HEK293 (cell line): ENCODE results near the gene SH3GL2.

Experiments used
- CTCF ChIA-PET: fragments of 350-600 bp; formaldehyde crosslinking; extraction: SDS; loops from one replicate; lab custom pipeline; 2021; ENCODE audit warnings: antibody characterized with exemption; lab: Yijun Ruan, JAX
- POLR2A ChIA-PET: fragments of 300-600 bp; formaldehyde crosslinking; extraction: SDS; loops from one replicate; lab custom pipeline; 2020; ENCODE audit warnings: antibody characterized with exemption, inconsistent platforms; lab: Yijun Ruan, JAX
- H3K27ac ChIP-seq: fragments of 200-500 bp; sonication (Bioruptor generic); 2 replicates; pipeline ENCODE4 v1.5.1; 2014; ENCODE audit warnings: low read depth, low read length, control low read depth, inconsistent platforms; ENCODE audit errors: extremely low read depth
- H3K36me3 ChIP-seq, 2 experiments: fragments of 200-500 bp in 1 of 2; sonication (Bioruptor generic) in 1 of 2; 1 replicate in 1 of 2; 2 replicates in 1 of 2; pipeline ENCODE4 v1.5.1; 2014 to 2017; ENCODE audit warnings: inconsistent platforms in 2 of 2, low read length in 2 of 2; ENCODE audit not compliant: control insufficient read depth in 2 of 2, insufficient read depth in 1 of 2
- H3K4me1 ChIP-seq: fragments of 200-500 bp; sonication (Bioruptor generic); 2 replicates; pipeline ENCODE4 v1.5.1; 2014; ENCODE audit warnings: mild to moderate bottlenecking, low read length, inconsistent platforms; ENCODE audit not compliant: control insufficient read depth, insufficient read depth
- H3K4me3 ChIP-seq: 2 replicates; pipeline ENCODE4 v1.5.1; 2011; ENCODE audit warnings: low read depth, mild to moderate bottlenecking, control low read depth, low read length, moderate library complexity
- H3K9me3 ChIP-seq: fragments of 200-500 bp; sonication (Bioruptor generic); 2 replicates; pipeline ENCODE4 v1.5.1; 2014; ENCODE audit warnings: low read depth, low read length, inconsistent platforms; ENCODE audit not compliant: control insufficient read depth, insufficient read depth
- GLIS1 ChIP-seq: fragments of 450-650 bp; formaldehyde crosslinking; IDR thresholded peaks from 2 replicates; pipeline ENCODE4 v1.5.1; 2016; ENCODE audit warnings: missing biosample characterization, missing genetic modification characterization
- SP2 ChIP-seq: fragments of 450-650 bp; formaldehyde crosslinking; IDR thresholded peaks from 2 replicates; pipeline ENCODE4 v1.5.1; 2016; ENCODE audit warnings: missing biosample characterization, missing genetic modification characterization
- ZBTB20 ChIP-seq: fragments of 450-650 bp; formaldehyde crosslinking; IDR thresholded peaks from 2 replicates; pipeline ENCODE4 v1.5.1; 2016; ENCODE audit warnings: missing biosample characterization, missing genetic modification characterization
- ZIC2 ChIP-seq: fragments of 450-650 bp; formaldehyde crosslinking; IDR thresholded peaks from 2 replicates; pipeline ENCODE4 v1.5.1; 2016; ENCODE audit warnings: missing biosample characterization, missing genetic modification characterization
- ZNF146 ChIP-seq: fragments of 450-650 bp; formaldehyde crosslinking; IDR thresholded peaks from 2 replicates; pipeline ENCODE4 v1.5.1; 2016; ENCODE audit warnings: missing biosample characterization, missing genetic modification characterization
- ZNF175 ChIP-seq: fragments of 450-650 bp; formaldehyde crosslinking; IDR thresholded peaks from 2 replicates; pipeline ENCODE4 v1.5.1; 2016; ENCODE audit warnings: missing biosample characterization, missing genetic modification characterization
- ZNF529 ChIP-seq: fragments of 450-650 bp; formaldehyde crosslinking; IDR thresholded peaks from 2 replicates; pipeline ENCODE4 v1.5.1; 2017; ENCODE audit warnings: missing genetic modification characterization, missing biosample characterization; ENCODE audit not compliant: insufficient replicate concordance
- ZNF544 ChIP-seq: fragments of 450-650 bp; formaldehyde crosslinking; IDR thresholded peaks from 2 replicates; pipeline ENCODE4 v1.5.0; 2017; ENCODE audit warnings: missing biosample characterization, missing genetic modification characterization
- ZNF623 ChIP-seq: fragments of 450-650 bp; formaldehyde crosslinking; IDR thresholded peaks from 2 replicates; pipeline ENCODE4 v1.5.1; 2016; ENCODE audit warnings: missing biosample characterization, missing genetic modification characterization
- TF ChIP-seq, protein P1 (sequence below): fragments of 450-650 bp; formaldehyde crosslinking; IDR thresholded peaks from 2 replicates; pipeline ENCODE4 v1.5.1; 2017; ENCODE audit warnings: missing biosample characterization, missing genetic modification characterization
- TF ChIP-seq, protein P2 (sequence below): fragments of 450-650 bp; formaldehyde crosslinking; IDR thresholded peaks from 2 replicates; pipeline ENCODE4 v1.5.1; 2016; ENCODE audit warnings: missing biosample characterization, missing genetic modification characterization
- TF ChIP-seq, protein P3 (sequence below): fragments of 450-650 bp; formaldehyde crosslinking; IDR thresholded peaks from 2 replicates; pipeline ENCODE4 v1.5.1; 2016; ENCODE audit warnings: missing biosample characterization, missing genetic modification characterization
- TF ChIP-seq, protein P4 (sequence below): fragments of 450-650 bp; formaldehyde crosslinking; IDR thresholded peaks from 2 replicates; pipeline ENCODE4 v1.5.1; 2017; ENCODE audit warnings: missing biosample characterization, missing genetic modification characterization
- TF ChIP-seq, protein P5 (sequence below): fragments of 450-650 bp; formaldehyde crosslinking; IDR thresholded peaks from 2 replicates; pipeline ENCODE4 v1.5.1; 2016; ENCODE audit warnings: missing biosample characterization, missing genetic modification characterization
- TF ChIP-seq, protein P6 (sequence below): fragments of 450-650 bp; formaldehyde crosslinking; IDR thresholded peaks from 2 replicates; pipeline ENCODE4 v1.5.1; 2016; ENCODE audit warnings: missing biosample characterization, missing genetic modification characterization
- TF ChIP-seq, protein P7 (sequence below): fragments of 450-650 bp; formaldehyde crosslinking; conservative IDR thresholded peaks from 2 replicates; pipeline ENCODE4 v1.5.1; 2016; ENCODE audit warnings: low read depth, missing biosample characterization, missing genetic modification characterization
- TF ChIP-seq, protein P8 (sequence below): fragments of 450-650 bp; formaldehyde crosslinking; IDR thresholded peaks from 2 replicates; pipeline ENCODE4 v1.5.1; 2016; ENCODE audit warnings: missing biosample characterization, missing genetic modification characterization, low read depth

Gene SH3GL2

DNA sequence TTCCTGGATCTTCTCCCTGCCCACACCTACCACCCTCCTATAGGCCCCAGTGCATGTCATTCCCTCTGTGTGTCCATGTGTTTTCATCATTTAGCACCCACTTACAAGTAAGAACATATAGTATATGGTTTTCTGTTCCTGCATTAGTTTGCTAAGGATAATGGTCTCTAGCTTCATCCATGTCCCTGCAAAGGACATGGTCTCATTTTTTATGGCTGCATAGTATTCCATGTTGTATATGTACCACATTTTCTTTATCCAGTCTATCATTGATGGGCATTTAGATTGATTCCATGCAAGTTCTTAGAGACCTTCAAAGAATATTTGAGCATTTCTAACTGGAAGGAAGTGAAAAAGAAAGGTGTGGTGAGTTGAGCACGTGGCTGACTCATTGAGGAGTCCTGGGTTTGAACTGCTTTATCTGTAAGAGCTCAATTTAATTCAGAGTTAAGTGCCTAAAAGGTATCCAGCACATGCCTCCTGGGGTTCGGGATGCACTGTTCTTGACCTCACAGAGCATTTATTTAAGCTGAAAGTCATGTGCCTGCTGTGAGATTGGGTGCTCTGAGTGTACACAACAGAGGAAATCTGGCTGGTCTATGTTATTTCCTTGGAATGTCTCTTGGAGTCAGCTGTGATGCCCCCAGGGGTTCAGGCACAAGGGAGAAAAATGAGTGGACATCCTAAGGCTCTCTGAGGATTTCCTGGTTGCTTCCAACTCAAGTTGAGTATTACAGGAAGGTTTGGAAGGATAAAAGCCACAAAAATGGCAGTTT is 56.4 kb downstream of the SH3GL2 start:
- CTCF ChIA-PET = interaction anchor here (0.7 to 1.5 kb wide), 2 partner anchors 18 to 48 kb away, joined by 4 read pairs; no protein-coding TSS in a partner anchor

DNA sequence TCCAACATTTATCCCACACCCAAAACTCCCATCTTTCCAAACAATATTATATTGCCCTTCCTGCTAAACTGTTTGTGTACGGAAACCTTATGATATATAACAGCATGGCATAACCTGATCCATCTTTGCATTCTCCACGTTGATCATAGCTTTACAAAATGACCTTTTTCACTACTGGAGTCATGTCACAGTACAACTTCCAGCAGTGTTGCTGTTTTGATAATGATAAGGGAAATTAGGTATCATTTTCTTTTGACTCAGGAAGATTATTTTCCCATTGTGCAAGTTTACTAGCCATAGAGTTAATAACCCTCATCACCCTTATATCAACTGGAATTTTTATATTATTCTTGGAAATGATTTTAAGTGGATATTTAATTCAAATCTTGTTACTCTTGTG is 57.5 kb downstream of the SH3GL2 start:
- no peak overlapping the region for H3K27ac ChIP-seq
- no peak overlapping the region for H3K4me3 ChIP-seq
- no peaks in the 10 kb centered on the region for H3K36me3 ChIP-seq
- CTCF ChIA-PET = interaction anchor here (0.6 kb wide), 1 partner anchor 55 kb away, joined by 3 read pairs; no protein-coding TSS in a partner anchor
- POLR2A ChIA-PET = no interaction called here
- H3K9me3 ChIP-seq = no peaks in the 10 kb centered on the region
- peaks cover 7% of the 10 kb centered on the region; the same call in 1 of the 2 replicates for H3K4me1 ChIP-seq
- TF ChIP-seq ZNF175 (tag by site-specific recombination) = no peak
- no peak for TF ChIP-seq SP2 (tag by site-specific recombination)
- no peak for TF ChIP-seq ZNF529
- TF ChIP-seq, protein P1, sequence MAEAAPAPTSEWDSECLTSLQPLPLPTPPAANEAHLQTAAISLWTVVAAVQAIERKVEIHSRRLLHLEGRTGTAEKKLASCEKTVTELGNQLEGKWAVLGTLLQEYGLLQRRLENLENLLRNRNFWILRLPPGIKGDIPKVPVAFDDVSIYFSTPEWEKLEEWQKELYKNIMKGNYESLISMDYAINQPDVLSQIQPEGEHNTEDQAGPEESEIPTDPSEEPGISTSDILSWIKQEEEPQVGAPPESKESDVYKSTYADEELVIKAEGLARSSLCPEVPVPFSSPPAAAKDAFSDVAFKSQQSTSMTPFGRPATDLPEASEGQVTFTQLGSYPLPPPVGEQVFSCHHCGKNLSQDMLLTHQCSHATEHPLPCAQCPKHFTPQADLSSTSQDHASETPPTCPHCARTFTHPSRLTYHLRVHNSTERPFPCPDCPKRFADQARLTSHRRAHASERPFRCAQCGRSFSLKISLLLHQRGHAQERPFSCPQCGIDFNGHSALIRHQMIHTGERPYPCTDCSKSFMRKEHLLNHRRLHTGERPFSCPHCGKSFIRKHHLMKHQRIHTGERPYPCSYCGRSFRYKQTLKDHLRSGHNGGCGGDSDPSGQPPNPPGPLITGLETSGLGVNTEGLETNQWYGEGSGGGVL (tag by site-specific recombination) = no peak
- TF ChIP-seq, protein P2, sequence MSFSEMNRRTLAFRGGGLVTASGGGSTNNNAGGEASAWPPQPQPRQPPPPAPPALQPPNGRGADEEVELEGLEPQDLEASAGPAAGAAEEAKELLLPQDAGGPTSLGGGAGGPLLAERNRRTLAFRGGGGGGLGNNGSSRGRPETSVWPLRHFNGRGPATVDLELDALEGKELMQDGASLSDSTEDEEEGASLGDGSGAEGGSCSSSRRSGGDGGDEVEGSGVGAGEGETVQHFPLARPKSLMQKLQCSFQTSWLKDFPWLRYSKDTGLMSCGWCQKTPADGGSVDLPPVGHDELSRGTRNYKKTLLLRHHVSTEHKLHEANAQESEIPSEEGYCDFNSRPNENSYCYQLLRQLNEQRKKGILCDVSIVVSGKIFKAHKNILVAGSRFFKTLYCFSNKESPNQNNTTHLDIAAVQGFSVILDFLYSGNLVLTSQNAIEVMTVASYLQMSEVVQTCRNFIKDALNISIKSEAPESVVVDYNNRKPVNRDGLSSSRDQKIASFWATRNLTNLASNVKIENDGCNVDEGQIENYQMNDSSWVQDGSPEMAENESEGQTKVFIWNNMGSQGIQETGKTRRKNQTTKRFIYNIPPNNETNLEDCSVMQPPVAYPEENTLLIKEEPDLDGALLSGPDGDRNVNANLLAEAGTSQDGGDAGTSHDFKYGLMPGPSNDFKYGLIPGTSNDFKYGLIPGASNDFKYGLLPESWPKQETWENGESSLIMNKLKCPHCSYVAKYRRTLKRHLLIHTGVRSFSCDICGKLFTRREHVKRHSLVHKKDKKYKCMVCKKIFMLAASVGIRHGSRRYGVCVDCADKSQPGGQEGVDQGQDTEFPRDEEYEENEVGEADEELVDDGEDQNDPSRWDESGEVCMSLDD (tag by site-specific recombination) = no peak
- no peak for TF ChIP-seq ZNF544 (tag by site-specific recombination)
- TF ChIP-seq, protein P3, sequence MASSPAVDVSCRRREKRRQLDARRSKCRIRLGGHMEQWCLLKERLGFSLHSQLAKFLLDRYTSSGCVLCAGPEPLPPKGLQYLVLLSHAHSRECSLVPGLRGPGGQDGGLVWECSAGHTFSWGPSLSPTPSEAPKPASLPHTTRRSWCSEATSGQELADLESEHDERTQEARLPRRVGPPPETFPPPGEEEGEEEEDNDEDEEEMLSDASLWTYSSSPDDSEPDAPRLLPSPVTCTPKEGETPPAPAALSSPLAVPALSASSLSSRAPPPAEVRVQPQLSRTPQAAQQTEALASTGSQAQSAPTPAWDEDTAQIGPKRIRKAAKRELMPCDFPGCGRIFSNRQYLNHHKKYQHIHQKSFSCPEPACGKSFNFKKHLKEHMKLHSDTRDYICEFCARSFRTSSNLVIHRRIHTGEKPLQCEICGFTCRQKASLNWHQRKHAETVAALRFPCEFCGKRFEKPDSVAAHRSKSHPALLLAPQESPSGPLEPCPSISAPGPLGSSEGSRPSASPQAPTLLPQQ (tag by site-specific recombination) = no peak
- TF ChIP-seq, protein P4, sequence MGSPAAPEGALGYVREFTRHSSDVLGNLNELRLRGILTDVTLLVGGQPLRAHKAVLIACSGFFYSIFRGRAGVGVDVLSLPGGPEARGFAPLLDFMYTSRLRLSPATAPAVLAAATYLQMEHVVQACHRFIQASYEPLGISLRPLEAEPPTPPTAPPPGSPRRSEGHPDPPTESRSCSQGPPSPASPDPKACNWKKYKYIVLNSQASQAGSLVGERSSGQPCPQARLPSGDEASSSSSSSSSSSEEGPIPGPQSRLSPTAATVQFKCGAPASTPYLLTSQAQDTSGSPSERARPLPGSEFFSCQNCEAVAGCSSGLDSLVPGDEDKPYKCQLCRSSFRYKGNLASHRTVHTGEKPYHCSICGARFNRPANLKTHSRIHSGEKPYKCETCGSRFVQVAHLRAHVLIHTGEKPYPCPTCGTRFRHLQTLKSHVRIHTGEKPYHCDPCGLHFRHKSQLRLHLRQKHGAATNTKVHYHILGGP = 0 out of 2 replicates have a peak, but pooled peaks have one; percentile 18

More for the DNA sequence above, 56.4 kb downstream of the SH3GL2 start:
- H3K4me3 ChIP-seq = no peak overlapping the region
- POLR2A ChIA-PET = no interaction called here
- H3K36me3 ChIP-seq = no peaks in the 10 kb centered on the region
- H3K27ac ChIP-seq = no peak overlapping the region
- TF ChIP-seq, protein P5, sequence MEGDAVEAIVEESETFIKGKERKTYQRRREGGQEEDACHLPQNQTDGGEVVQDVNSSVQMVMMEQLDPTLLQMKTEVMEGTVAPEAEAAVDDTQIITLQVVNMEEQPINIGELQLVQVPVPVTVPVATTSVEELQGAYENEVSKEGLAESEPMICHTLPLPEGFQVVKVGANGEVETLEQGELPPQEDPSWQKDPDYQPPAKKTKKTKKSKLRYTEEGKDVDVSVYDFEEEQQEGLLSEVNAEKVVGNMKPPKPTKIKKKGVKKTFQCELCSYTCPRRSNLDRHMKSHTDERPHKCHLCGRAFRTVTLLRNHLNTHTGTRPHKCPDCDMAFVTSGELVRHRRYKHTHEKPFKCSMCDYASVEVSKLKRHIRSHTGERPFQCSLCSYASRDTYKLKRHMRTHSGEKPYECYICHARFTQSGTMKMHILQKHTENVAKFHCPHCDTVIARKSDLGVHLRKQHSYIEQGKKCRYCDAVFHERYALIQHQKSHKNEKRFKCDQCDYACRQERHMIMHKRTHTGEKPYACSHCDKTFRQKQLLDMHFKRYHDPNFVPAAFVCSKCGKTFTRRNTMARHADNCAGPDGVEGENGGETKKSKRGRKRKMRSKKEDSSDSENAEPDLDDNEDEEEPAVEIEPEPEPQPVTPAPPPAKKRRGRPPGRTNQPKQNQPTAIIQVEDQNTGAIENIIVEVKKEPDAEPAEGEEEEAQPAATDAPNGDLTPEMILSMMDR (tag by site-specific recombination) = no peak
- TF ChIP-seq, protein P6, sequence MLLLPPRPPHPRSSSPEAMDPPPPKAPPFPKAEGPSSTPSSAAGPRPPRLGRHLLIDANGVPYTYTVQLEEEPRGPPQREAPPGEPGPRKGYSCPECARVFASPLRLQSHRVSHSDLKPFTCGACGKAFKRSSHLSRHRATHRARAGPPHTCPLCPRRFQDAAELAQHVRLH (tag by site-specific recombination) = peak; percentile 51; the same call in 1 of the 2 replicates
- TF ChIP-seq ZIC2 (tag by site-specific recombination) (peak; percentile 83), ZNF146 (peak; percentile 77), ZNF623 (tag by site-specific recombination) (no peak), GLIS1 (tag by site-specific recombination) (peak; percentile 70), ZBTB20 (tag by site-specific recombination) (no peak)
- TF ChIP-seq, protein P7, sequence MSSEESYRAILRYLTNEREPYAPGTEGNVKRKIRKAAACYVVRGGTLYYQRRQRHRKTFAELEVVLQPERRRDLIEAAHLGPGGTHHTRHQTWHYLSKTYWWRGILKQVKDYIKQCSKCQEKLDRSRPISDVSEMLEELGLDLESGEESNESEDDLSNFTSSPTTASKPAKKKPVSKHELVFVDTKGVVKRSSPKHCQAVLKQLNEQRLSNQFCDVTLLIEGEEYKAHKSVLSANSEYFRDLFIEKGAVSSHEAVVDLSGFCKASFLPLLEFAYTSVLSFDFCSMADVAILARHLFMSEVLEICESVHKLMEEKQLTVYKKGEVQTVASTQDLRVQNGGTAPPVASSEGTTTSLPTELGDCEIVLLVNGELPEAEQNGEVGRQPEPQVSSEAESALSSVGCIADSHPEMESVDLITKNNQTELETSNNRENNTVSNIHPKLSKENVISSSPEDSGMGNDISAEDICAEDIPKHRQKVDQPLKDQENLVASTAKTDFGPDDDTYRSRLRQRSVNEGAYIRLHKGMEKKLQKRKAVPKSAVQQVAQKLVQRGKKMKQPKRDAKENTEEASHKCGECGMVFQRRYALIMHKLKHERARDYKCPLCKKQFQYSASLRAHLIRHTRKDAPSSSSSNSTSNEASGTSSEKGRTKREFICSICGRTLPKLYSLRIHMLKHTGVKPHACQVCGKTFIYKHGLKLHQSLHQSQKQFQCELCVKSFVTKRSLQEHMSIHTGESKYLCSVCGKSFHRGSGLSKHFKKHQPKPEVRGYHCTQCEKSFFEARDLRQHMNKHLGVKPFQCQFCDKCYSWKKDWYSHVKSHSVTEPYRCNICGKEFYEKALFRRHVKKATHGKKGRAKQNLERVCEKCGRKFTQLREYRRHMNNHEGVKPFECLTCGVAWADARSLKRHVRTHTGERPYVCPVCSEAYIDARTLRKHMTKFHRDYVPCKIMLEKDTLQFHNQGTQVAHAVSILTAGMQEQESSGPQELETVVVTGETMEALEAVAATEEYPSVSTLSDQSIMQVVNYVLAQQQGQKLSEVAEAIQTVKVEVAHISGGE (tag by site-specific recombination) = no peak
- TF ChIP-seq, protein P8, sequence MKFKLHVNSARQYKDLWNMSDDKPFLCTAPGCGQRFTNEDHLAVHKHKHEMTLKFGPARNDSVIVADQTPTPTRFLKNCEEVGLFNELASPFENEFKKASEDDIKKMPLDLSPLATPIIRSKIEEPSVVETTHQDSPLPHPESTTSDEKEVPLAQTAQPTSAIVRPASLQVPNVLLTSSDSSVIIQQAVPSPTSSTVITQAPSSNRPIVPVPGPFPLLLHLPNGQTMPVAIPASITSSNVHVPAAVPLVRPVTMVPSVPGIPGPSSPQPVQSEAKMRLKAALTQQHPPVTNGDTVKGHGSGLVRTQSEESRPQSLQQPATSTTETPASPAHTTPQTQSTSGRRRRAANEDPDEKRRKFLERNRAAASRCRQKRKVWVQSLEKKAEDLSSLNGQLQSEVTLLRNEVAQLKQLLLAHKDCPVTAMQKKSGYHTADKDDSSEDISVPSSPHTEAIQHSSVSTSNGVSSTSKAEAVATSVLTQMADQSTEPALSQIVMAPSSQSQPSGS (tag by site-specific recombination) = no peak
- peaks cover 11% of the 10 kb centered on the region; the same call in 1 of the 2 replicates for H3K4me1 ChIP-seq
- no peaks in the 10 kb centered on the region for H3K9me3 ChIP-seq
